Measurements from ENCODE around the gene MUC15. TPM values are rescaled to one million over a fixed set of nuclear protein-coding genes. Genes with fewer than 3 reads are reported as not detected.

MUC15 gene
- total and polyA plus RNA-seq, 9 donors = 0.05 to 3.8 (median 0.23) TPM; not detected in 5

- H3K27me3 ChIP-seq (ENCODE audit: control insufficient read depth, insufficient read depth, low read length) = no peaks in the 10 kb centered on the region
- WGBS (ENCODE audit: insufficient coverage) = 89% methylated on average over 3 of the region's 5 CpGs
- no peak overlapping the region for H3K4me3 ChIP-seq (ENCODE audit: low read length)
- DNase-seq = no peak
- no peaks in the 10 kb centered on the region for H3K4me1 ChIP-seq (ENCODE audit: control insufficient read depth, insufficient read depth, low read length)
- no peaks in the 10 kb centered on the region for H3K9me3 ChIP-seq (replicated peaks; ENCODE audit: control insufficient read depth, low read depth, low read length)
- H3K27ac ChIP-seq (ENCODE audit: low read length) = no peak overlapping the region
- no peaks in the 10 kb centered on the region for H3K36me3 ChIP-seq (ENCODE audit: control insufficient read depth, insufficient read depth, low read length)
Observed at GRCh38 chr11:26575946-26576345, 3.9 kb upstream of the MUC15 start.

- DNase-seq = no peak
- Histone ChIP-seq H3K27me3 (ENCODE audit: control insufficient read depth, insufficient read depth, low read length) (no peaks in the 10 kb centered on the region), H3K9me3 (replicated peaks; ENCODE audit: control insufficient read depth, low read depth, low read length) (no peaks in the 10 kb centered on the region), H3K4me1 (ENCODE audit: control insufficient read depth, insufficient read depth, low read length) (no peaks in the 10 kb centered on the region), H3K4me3 (ENCODE audit: low read length) (no peak overlapping the region), H3K36me3 (ENCODE audit: control insufficient read depth, insufficient read depth, low read length) (no peaks in the 10 kb centered on the region), H3K27ac (ENCODE audit: low read length) (no peak overlapping the region)
- whole genome bisulfite sequencing (ENCODE audit: insufficient coverage) = no CpG with 5 or more reads among the region's 2 CpGs
Observed at GRCh38 chr11:26573896-26574295, 1.8 kb upstream of the MUC15 start.

GRCh38 chr11:26572770-26573402 lies 823 bp upstream of the MUC15 start:
- H3K27me3 ChIP-seq (ENCODE audit: control insufficient read depth, insufficient read depth, low read length) = no peaks in the 10 kb centered on the region
- no peak overlapping the region for H3K27ac ChIP-seq (ENCODE audit: low read length)
- 47% methylated on average over 7 of the region's 11 CpGs for WGBS (ENCODE audit: insufficient coverage)
- H3K4me3 ChIP-seq (ENCODE audit: low read length) = no peak overlapping the region
- no peak for DNase-seq
- no peaks in the 10 kb centered on the region for H3K36me3 ChIP-seq (ENCODE audit: control insufficient read depth, insufficient read depth, low read length)
- H3K9me3 ChIP-seq (replicated peaks; ENCODE audit: control insufficient read depth, low read depth, low read length) = no peaks in the 10 kb centered on the region
- no peaks in the 10 kb centered on the region for H3K4me1 ChIP-seq (ENCODE audit: control insufficient read depth, insufficient read depth, low read length)

GRCh38 chr11:26569646-26570045 lies 2.4 kb downstream of the MUC15 start:
- H3K9me3 ChIP-seq (replicated peaks; ENCODE audit: control insufficient read depth, low read depth, low read length) = no peaks in the 10 kb centered on the region
- WGBS (ENCODE audit: insufficient coverage) = no CpG with 5 or more reads among the region's 2 CpGs
- no peaks in the 10 kb centered on the region for H3K36me3 ChIP-seq (ENCODE audit: control insufficient read depth, insufficient read depth, low read length)
- H3K4me3 ChIP-seq (ENCODE audit: low read length) = no peak overlapping the region
- no peak overlapping the region for H3K27ac ChIP-seq (ENCODE audit: low read length)
- no peaks in the 10 kb centered on the region for H3K27me3 ChIP-seq (ENCODE audit: control insufficient read depth, insufficient read depth, low read length)
- DNase-seq = no peak
- no peaks in the 10 kb centered on the region for H3K4me1 ChIP-seq (ENCODE audit: control insufficient read depth, insufficient read depth, low read length)

GRCh38 chr11:26558190-26558589 lies 13.9 kb downstream of the MUC15 start:
- no peak overlapping the region for H3K27ac ChIP-seq (ENCODE audit: low read length)
- peak; percentile 44 for DNase-seq
- WGBS (ENCODE audit: insufficient coverage) = no CpG with 5 or more reads among the region's 4 CpGs
- no peaks in the 10 kb centered on the region for H3K9me3 ChIP-seq (replicated peaks; ENCODE audit: control insufficient read depth, low read depth, low read length)
- no peaks in the 10 kb centered on the region for H3K27me3 ChIP-seq (ENCODE audit: control insufficient read depth, insufficient read depth, low read length)
- H3K4me3 ChIP-seq (ENCODE audit: low read length) = no peak overlapping the region
- H3K36me3 ChIP-seq (ENCODE audit: control insufficient read depth, insufficient read depth, low read length) = no peaks in the 10 kb centered on the region
- H3K4me1 ChIP-seq (ENCODE audit: control insufficient read depth, insufficient read depth, low read length) = no peaks in the 10 kb centered on the region

GRCh38 chr11:26557666-26558065 lies 14.4 kb downstream of the MUC15 start:
- 20% methylated on average over 1 of the region's 3 CpGs for WGBS (ENCODE audit: insufficient coverage)
- Histone ChIP-seq H3K27ac (ENCODE audit: low read length) (no peak overlapping the region), H3K27me3 (ENCODE audit: control insufficient read depth, insufficient read depth, low read length) (no peaks in the 10 kb centered on the region), H3K36me3 (ENCODE audit: control insufficient read depth, insufficient read depth, low read length) (no peaks in the 10 kb centered on the region), H3K4me3 (ENCODE audit: low read length) (no peak overlapping the region), H3K9me3 (replicated peaks; ENCODE audit: control insufficient read depth, low read depth, low read length) (no peaks in the 10 kb centered on the region), H3K4me1 (ENCODE audit: control insufficient read depth, insufficient read depth, low read length) (no peaks in the 10 kb centered on the region)
- DNase-seq = peak; percentile 6

GRCh38 chr11:26556582-26556981 lies 15.5 kb downstream of the MUC15 start:
- H3K4me1 ChIP-seq (ENCODE audit: control insufficient read depth, insufficient read depth, low read length) = no peaks in the 10 kb centered on the region
- H3K36me3 ChIP-seq (ENCODE audit: control insufficient read depth, insufficient read depth, low read length) = no peaks in the 10 kb centered on the region
- H3K27me3 ChIP-seq (ENCODE audit: control insufficient read depth, insufficient read depth, low read length) = no peaks in the 10 kb centered on the region
- no peak overlapping the region for H3K27ac ChIP-seq (ENCODE audit: low read length)
- no CpG with 5 or more reads among the region's 1 CpG for WGBS (ENCODE audit: insufficient coverage)
- DNase-seq = no peak
- no peaks in the 10 kb centered on the region for H3K9me3 ChIP-seq (replicated peaks; ENCODE audit: control insufficient read depth, low read depth, low read length)
- no peak overlapping the region for H3K4me3 ChIP-seq (ENCODE audit: low read length)

GRCh38 chr11:26554455-26554854 lies 17.6 kb downstream of the MUC15 start:
- no peak overlapping the region for H3K4me3 ChIP-seq (ENCODE audit: low read length)
- WGBS (ENCODE audit: insufficient coverage) = 100% methylated on average over 3 of the region's 5 CpGs
- no peaks in the 10 kb centered on the region for H3K36me3 ChIP-seq (ENCODE audit: control insufficient read depth, insufficient read depth, low read length)
- H3K27me3 ChIP-seq (ENCODE audit: control insufficient read depth, insufficient read depth, low read length) = no peaks in the 10 kb centered on the region
- no peaks in the 10 kb centered on the region for H3K4me1 ChIP-seq (ENCODE audit: control insufficient read depth, insufficient read depth, low read length)
- H3K27ac ChIP-seq (ENCODE audit: low read length) = no peak overlapping the region
- no peak for DNase-seq
- no peaks in the 10 kb centered on the region for H3K9me3 ChIP-seq (replicated peaks; ENCODE audit: control insufficient read depth, low read depth, low read length)

GRCh38 chr11:26553182-26553581 lies 18.9 kb downstream of the MUC15 start:
- H3K27ac ChIP-seq (ENCODE audit: low read length) = no peak overlapping the region
- H3K4me1 ChIP-seq (ENCODE audit: control insufficient read depth, insufficient read depth, low read length) = no peaks in the 10 kb centered on the region
- no peak overlapping the region for H3K4me3 ChIP-seq (ENCODE audit: low read length)
- H3K27me3 ChIP-seq (ENCODE audit: control insufficient read depth, insufficient read depth, low read length) = no peaks in the 10 kb centered on the region
- WGBS (ENCODE audit: insufficient coverage) = 20% methylated on average over 1 of the region's 2 CpGs
- DNase-seq = no peak
- H3K9me3 ChIP-seq (replicated peaks; ENCODE audit: control insufficient read depth, low read depth, low read length) = no peaks in the 10 kb centered on the region
- H3K36me3 ChIP-seq (ENCODE audit: control insufficient read depth, insufficient read depth, low read length) = no peaks in the 10 kb centered on the region

GRCh38 chr11:26551186-26551801 lies 20.8 kb downstream of the MUC15 start:
- DNase-seq = peak; percentile 14
- Histone ChIP-seq H3K36me3 (ENCODE audit: control insufficient read depth, insufficient read depth, low read length) (no peaks in the 10 kb centered on the region), H3K27ac (ENCODE audit: low read length) (no peak overlapping the region), H3K9me3 (replicated peaks; ENCODE audit: control insufficient read depth, low read depth, low read length) (no peaks in the 10 kb centered on the region), H3K4me1 (ENCODE audit: control insufficient read depth, insufficient read depth, low read length) (no peaks in the 10 kb centered on the region), H3K27me3 (ENCODE audit: control insufficient read depth, insufficient read depth, low read length) (no peaks in the 10 kb centered on the region), H3K4me3 (ENCODE audit: low read length) (no peak overlapping the region)
- no CpG with 5 or more reads among the region's 1 CpG for WGBS (ENCODE audit: insufficient coverage)
